IPS DF 19.7 (cell line): ENCODE measurements around the gene OSBPL2.

Experiments used
- DNase-seq: peaks from one replicate; pipeline ENCODE4 v3.0.0-alpha.2; 2013; ENCODE audit warnings: low read depth, low spot score

The OSBPL2 gene

DNA sequence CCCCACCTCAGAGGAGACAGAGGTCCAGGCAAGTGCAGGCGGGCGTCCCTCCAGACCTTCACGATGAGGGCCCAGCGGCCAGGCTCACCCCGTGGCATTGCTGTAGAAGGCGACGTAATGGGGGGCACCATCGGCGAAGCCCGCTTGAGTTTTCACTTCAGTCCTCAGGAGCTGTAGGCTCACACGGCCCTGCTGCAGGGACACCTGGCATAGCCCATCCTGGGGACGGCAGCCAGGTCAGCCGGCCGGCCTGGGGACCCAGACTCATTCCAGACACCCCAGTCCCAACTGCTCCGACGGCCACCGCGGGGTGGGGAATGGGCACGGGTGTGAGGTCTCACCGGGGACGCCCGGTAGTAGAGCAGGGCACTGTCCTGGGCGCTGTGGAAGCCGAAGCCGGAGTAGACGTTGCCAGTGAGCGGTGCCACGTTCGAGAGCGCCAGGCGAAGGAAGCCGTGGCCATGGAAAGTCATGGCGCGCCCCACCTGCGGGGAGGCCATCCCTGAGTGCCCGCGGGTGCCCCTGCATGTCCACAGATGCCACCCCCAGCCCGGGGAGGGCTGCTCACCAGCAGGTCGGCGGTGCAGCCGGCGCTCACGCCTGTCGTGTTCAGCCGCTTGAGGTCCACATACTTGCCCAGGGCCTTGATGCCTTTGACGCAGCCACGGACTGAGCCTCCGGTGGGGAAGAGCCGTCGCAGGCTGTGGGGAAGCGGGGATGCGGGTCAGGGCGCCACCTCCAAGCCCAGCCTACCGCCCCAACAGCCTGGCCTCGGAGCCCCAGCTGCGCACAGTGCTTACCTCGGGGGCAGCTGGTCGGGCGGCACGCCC is 73.7 kb downstream of the OSBPL2 start:
- no peak for DNase-seq

GRCh38 chr20:62312662-62312977 is 74.3 kb downstream of the OSBPL2 start:
- no peak for DNase-seq

GRCh38 chr20:62313021-62313420 is 74.7 kb downstream of the OSBPL2 start:
- no peak for DNase-seq

DNA sequence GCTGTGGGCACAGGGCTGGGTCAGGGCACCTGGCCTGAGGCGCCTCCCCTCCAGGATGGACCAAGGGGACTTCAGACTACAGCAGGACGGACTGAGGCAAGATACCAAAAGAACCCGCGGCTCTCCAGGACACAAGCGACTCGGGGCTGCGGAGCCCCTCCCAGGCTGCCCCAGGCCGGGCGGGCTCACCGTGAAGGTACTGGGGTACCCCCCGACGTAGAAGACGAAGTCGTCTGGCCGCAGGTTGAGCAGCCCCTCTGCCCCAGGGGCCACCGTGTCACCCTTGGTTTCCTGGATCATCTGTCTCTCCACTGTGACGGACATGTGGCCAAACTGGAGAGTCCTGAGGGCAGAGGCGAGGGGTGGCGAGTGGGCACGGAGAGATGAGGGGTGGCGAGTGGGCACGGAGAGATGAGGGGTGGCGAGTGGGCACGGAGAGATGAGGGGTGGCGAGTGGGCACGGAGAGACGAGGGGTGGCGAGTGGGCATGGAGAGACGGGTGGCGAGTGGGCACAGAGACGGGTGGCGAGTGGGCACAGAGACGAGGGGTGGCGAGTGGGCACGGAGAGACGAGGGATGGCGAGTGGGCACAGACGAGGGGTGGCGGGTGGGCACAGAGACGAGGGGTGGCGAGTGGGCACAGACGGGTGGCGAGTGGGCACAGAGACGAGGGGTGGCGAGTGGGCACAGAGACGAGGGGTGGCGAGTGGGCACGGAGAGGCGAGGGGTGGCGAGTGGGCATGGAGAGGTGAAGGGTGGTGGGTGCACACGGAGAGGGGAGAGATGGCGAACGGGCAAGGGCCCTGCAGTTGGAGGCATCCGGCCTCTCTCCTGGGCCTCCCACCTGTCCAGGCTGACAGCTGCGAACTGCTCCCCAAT is 75.4 kb downstream of the OSBPL2 start:
- no peak for DNase-seq

DNA sequence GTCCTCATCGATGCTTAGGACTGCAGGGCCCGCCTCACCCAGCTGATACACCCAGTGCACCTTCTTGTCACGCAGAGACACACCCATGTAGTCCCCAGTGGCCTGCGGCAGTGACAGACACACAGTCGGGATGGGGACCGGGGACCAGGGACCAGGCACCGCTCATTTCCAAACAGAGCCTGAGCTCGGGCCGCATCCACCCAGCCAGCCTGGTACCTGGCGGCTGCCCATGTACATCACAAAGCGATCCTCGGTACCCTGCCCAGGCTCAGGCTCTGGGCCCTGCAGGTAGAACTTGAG is 76.0 kb downstream of the OSBPL2 start:
- no peak for DNase-seq

DNA sequence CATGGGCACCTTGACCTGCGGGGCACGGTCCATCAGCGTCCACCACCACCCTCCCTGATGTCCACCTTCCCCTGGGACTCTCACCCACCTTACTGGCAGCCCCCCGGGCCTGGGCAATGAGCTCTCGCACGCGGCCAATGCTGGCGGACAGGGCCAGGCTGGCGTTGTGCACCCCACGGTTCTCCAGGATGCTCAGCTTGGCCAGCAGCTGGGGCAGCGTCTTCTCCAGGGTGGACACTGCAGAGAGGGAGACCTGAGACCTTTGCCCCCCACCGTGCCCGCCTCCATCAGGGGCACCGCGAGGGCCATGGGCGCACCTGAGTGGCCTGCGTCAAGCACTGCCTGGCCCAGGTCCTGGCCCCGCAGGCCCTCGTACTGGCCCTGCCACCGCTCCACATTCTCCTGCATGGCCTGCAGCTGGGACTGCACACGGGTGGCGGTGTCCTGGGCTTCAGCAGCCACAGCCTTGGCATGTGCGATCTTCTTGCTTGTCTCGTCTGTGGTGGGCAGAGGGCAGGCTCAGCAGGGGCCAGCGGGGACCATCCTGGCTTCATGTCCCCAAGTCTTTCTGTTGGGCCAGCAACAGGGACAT is 76.5 kb downstream of the OSBPL2 start:
- DNase-seq: no peak

- no peak for DNase-seq
These were observed 77.5 kb downstream of the OSBPL2 start for GRCh38 chr20:62315773-62316172.

DNA sequence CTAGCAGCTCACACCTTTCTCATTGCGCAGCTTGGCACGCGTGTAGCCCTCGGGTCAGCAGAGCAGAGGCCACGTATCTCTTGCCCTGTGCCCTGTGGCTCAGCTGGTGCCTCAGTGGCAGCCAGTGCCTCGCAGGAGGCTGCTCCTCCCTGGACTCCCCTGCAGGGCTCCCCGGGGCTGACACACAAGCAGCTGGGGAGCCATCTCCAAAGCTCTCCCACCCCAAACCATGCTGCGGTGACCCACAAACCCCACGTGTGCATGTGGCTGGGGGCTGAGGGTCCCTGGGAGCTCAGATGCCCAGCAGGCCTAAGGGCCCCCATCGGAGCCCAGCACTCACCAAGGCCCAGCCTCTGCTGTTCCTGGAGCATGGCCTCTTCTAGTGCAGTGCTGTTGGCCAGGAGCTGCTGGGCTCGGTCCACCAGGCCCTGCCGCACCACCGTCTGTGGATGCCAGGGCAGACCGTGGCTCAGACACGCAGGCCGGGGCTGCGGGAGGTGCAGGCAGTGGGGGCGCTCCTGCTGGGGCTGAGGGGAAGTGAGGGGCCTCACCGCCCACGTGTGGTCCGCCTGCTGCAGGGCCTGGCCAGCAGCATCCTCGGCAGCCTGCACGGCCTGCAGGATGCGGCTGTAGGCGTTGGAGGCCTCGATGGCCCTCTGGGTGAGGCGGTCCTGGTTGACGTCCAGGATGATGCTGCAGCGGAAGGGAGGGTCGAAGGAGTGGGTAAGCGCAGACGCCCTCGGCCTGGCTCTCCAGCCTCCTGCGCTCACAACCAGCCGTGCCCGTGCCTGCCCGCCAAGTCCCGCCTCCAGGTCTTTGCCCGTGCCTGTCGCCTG is 78.2 kb downstream of the OSBPL2 start:
- no peak for DNase-seq

GRCh38 chr20:62317167-62317655 is 78.9 kb downstream of the OSBPL2 start:
- DNase-seq: no peak

DNA sequence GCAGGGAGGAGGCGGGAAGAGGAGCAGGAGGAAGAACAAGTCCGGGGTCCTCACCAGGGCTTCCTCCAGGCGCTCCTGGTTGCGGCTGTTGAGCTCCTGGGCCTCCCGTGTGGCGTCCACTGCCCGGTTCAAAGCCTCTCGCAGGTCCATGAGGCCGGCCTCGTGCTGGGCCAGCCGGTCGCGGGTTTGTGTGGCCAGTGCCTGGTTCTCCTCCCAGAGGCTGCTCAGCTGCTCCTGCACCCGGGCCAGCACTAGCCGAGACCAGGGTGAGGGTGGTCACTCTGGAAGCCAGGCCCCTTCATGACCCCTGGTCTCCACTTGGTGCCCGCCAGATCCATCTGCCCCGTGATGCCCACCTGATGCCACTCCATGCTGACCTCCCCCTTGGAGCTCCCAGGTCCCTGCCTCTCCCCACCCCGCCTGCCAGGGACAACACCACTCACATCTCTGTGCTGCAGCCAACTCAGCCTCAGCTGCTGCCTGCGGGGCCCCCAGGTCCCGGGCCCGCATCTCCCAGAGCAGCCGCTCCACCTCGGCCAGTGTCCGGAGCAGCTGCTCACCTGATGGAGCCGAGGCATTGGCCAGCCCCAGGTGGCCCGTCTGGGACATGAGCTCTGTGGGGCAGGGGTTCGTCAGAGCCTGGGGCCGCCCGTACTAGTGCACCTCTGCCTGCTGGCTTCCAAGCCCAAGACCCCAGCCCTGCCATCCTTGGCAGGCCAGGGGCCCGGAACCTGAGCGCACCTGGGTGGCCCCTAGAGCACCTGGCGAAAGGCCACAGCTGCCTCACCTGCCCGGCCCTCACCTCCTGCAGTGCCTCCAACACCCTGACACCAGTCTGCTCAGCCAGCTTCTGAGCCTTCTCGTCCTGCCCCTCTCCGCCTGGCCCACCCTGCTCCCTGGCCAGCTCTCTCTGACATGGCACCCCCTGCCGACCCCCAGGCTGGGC is 80.4 kb downstream of the OSBPL2 start:
- DNase-seq: no peak

- no peak for DNase-seq
These were observed 81.1 kb downstream of the OSBPL2 start for GRCh38 chr20:62319346-62319909.

DNA sequence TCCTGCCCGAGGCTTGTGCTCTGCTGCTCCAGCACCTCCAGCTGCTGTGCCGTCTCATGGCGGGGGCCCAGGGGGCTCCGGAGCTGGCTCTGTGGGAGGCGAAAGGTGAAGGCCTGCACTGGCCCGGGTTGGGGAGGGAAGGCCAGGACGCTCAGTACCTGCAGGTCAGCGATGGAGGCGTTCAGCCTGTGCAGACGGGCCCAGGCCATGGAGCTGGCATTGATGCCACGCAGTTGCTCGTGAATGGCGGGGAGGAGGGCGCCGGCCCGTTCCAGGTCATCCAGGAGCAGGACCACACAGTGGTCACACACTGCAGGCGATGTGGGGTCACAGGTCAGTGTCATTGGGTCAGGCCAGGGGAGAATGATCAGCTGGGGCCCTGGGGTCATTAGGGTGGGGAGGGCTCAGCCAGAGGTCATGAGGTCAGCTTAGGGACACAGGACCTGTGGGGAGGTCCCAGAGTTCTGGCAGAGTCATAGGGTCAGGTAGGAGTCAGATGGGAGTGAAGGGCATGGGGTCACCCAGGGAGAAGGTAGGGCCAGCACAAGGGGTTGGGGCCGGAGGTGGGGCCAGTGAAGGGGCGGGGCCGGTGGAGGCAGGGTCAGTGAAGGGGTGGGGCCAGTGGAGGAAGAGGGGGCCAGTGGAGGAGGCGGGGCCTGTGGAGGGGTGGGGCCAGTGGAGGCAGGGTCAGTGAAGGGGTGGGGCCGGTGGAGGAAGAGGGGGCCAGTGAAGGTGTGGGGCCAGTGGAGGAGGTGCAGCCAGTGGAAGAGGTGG is 82.4 kb downstream of the OSBPL2 start:
- no peak for DNase-seq

DNA sequence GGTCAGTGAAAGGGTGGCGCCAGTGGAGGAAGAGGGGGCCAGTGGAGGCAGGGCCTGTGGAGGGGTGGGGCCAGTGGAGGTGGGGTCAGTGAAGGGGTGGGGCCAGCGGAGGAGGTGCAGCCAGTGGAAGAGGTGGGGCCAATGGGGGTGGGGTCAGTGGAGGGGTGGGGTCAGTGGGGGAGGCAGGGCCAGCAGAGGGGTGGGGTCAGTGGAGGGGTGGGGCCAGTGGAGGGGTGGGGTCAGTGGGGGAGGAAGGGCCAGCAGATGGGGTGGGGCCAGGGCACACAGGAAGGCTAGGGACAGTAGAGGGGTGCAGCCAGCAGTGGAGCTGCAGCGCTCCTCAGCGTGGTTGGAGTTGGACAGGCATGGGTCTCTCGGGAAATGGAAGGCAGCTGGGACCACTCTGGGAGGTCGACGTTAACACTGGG is 83.2 kb downstream of the OSBPL2 start:
- no peak for DNase-seq

DNA sequence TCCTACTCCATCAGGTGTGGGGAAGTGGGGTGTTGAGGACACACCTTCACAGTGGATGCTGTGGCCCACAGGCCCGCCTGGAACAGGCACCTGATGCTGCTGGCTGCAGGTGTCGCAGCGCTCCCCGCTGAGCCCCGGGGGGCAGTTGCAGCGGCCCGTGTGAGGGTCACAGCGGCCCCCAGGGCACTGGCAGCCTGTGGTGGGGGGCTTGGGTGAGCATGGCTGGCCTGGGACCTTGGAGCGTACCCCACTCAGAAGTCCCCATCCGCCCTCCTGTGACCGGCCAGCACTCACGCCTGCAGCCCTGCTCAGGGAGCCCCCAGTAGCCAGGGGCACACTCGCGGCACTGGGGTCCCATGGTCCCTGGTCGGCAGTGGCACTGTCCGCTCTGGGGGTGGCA is 83.7 kb downstream of the OSBPL2 start:
- DNase-seq: no peak

GRCh38 chr20:62322492-62323041 is 84.2 kb downstream of the OSBPL2 start:
- DNase-seq: no peak

DNA sequence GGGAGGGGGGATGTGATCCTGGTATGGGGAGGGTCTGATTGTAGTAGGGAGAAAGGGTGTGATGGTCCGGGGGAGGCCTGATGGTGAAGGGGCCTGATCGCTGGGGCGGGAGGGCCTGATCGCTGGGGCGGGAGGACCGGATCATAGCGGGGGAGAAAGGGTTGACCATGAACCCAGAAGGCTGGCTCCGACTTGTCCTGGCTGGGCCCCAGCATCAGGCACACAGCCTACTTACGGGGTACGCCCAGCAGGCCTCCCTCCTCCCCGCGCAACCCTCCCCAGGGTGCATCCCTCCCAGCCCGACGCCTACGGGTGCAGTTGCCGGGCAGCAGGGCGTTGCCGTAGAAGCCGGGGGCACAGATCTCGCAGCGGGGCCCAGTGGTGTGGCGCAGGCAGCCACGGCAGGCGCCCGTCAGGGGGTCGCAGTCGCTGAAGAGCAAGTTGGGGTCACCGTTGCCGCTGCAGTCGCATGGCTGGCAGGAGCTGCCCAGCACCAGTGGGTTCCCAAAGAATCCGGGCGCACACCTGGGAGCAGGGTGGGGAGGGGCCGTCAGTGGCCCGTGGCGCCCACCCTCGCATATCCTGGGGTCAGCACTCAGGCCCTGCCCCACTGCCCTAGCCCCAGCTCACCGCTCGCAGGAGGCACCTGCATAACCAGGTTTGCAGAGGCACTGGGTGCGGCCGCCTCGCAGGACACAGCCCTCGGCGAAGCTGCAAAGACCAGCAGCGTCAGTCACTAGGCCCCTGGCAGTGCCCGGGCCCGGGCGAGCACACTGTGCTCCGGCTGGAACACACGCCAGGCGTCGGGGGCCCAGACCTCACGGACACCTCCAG is 85.0 kb downstream of the OSBPL2 start:
- DNase-seq: no peak

DNA sequence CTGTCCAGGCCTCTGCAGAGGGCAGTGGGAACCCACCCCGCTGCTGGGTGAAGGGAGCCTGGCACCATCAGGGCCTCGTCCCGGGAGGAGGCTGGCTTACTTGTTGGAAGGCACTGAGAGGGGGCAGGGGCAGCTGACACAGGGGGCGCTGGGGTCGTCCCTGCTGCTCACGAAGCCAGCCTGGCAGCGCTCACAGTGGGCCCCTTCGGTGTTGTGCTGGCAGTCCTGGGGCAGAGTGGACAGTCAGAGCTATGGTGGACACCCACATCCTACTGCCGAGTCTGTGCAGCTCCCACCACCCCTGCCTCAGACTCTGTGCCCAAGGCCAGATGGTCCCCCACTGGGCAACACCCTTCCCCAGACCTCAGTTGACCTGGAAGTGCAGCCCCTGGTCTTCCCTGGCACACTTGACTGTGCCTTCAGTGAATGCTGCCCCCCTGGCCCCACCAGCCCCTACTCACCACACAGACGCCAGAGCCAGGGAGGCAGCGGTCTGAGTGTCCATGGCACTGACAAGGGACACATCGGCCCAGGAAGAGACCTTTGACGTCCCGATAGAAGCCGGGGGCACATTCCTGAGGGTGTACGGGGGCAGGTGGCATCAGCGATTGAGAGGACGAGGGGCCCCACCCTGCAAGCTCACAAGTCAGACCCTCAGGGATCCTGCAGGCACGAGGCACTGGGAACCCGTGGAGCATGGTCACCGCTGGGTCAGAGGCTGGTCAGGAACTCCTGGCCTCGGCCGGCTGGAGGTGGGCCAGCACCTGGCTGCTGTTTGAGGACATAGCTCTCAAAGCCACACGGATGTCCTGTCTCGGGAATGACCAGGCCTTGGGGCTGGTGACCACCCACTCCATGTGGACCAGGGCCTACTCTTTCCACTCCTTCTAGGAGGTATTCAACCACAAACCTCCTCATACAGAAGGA is 85.9 kb downstream of the OSBPL2 start:
- no peak for DNase-seq
